H1 (cell line): Measurements from ENCODE around the gene ZGLP1.

Experiments used
- BCL11A ChIP-seq, 2 experiments: IDR thresholded peaks; one replicate each; pipeline ENCODE4 v1.6.1; 2011; ENCODE audit warnings: low read depth in 2 of 2, low read length in 2 of 2, mild to moderate bottlenecking in 2 of 2
- CBX8 ChIP-seq: fragments of 300-800, 300-1000 bp; sonication (generic); IDR thresholded peaks from 2 replicates; pipeline ENCODE4 v1.7.1; 2016; ENCODE audit warnings: low read depth, low read length, borderline replicate concordance
- CREB1 ChIP-seq: IDR thresholded peaks from 2 replicates; pipeline ENCODE4 v1.6.1; 2012; ENCODE audit warnings: inconsistent platforms
- EGR1 ChIP-seq: IDR thresholded peaks from 2 replicates; pipeline ENCODE4 v1.6.1; 2011; ENCODE audit warnings: low read depth, low read length, borderline replicate concordance
- HDAC6 ChIP-seq: IDR thresholded peaks from one replicate; pipeline ENCODE4 v1.7.1; 2012; ENCODE audit warnings: low read depth, mild to moderate bottlenecking, inconsistent platforms, low read length, moderate library complexity
- JUN ChIP-seq: IDR thresholded peaks from 2 replicates; pipeline ENCODE4 v1.6.1; 2011; ENCODE audit warnings: low read depth, mild to moderate bottlenecking, improper control_type of control experiment, low read length
- JUND ChIP-seq: IDR thresholded peaks from 2 replicates; pipeline ENCODE4 v1.6.1; 2011; ENCODE audit warnings: mild to moderate bottlenecking, improper control_type of control experiment, low read length
- MAFK ChIP-seq: IDR thresholded peaks from 2 replicates; pipeline ENCODE4 v1.6.1; 2012; ENCODE audit warnings: low read depth, mild to moderate bottlenecking, improper control_type of control experiment, low read length
- NANOG ChIP-seq: IDR thresholded peaks from 2 replicates; pipeline ENCODE4 v1.6.1; 2011; ENCODE audit warnings: low read length, low read depth, mild to moderate bottlenecking, inconsistent platforms; ENCODE audit not compliant: insufficient read depth, poor library complexity, severe bottlenecking
- POLR2AphosphoS5 ChIP-seq: IDR thresholded peaks from 2 replicates; pipeline ENCODE4 v1.6.1; 2011; ENCODE audit warnings: low read depth, low read length
- TF ChIP-seq, protein P1 (sequence below), 3 experiments: IDR thresholded peaks; 1 replicate in 2 of 3; 2 replicates in 1 of 3; pipeline versions ENCODE4 v1.5.1 to v1.6.1; 2011; ENCODE audit warnings: low read length in 3 of 3, mild to moderate bottlenecking in 3 of 3, inconsistent platforms in 2 of 3, low read depth in 1 of 3, moderate library complexity in 1 of 3; ENCODE audit not compliant: insufficient read depth in 1 of 3; ENCODE audit errors: control extremely low read depth in 1 of 3

DNA sequence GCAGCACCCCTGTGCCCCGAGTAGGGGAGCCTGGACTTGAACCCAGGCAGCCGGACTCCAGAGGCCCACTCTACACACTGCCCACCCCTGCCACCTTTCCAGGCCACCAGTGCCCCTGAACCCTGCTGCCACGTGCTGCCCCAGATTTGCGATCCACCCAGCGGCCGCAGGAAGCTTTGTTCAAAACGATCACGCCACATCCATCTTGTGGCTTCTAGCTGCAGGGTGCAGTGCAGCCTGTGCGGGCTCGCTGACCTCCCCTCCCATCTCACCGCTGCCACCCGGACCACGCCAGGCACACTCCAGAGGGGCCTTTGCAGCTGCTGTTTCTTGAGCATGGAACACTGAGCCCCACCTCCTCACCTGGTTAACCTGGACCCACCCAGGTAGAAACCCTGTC, 19.9 kb upstream of the ZGLP1 start:
- TF ChIP-seq, protein P1, sequence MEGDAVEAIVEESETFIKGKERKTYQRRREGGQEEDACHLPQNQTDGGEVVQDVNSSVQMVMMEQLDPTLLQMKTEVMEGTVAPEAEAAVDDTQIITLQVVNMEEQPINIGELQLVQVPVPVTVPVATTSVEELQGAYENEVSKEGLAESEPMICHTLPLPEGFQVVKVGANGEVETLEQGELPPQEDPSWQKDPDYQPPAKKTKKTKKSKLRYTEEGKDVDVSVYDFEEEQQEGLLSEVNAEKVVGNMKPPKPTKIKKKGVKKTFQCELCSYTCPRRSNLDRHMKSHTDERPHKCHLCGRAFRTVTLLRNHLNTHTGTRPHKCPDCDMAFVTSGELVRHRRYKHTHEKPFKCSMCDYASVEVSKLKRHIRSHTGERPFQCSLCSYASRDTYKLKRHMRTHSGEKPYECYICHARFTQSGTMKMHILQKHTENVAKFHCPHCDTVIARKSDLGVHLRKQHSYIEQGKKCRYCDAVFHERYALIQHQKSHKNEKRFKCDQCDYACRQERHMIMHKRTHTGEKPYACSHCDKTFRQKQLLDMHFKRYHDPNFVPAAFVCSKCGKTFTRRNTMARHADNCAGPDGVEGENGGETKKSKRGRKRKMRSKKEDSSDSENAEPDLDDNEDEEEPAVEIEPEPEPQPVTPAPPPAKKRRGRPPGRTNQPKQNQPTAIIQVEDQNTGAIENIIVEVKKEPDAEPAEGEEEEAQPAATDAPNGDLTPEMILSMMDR (IDR thresholded peaks at IDR 0.05; ENCODE audit: control extremely low read depth in 1 of 3, insufficient read depth in 1 of 3, low read depth in 1 of 3, low read length in 3 of 3): no peak
- TF ChIP-seq BCL11A (IDR thresholded peaks at IDR 0.05; ENCODE audit: low read depth in 2 of 2, low read length in 2 of 2): no peak
- TF ChIP-seq CREB1: no peak
- TF ChIP-seq JUN: no peak
- TF ChIP-seq JUND: no peak
- TF ChIP-seq HDAC6: no peak
- TF ChIP-seq MAFK: no peak
- TF ChIP-seq NANOG: no peak
- no peak for TF ChIP-seq CBX8
- no peak for TF ChIP-seq EGR1
- no peak for TF ChIP-seq POLR2AphosphoS5
